ENCODE results near the gene ABCD3.

The ABCD3 gene

DNA sequence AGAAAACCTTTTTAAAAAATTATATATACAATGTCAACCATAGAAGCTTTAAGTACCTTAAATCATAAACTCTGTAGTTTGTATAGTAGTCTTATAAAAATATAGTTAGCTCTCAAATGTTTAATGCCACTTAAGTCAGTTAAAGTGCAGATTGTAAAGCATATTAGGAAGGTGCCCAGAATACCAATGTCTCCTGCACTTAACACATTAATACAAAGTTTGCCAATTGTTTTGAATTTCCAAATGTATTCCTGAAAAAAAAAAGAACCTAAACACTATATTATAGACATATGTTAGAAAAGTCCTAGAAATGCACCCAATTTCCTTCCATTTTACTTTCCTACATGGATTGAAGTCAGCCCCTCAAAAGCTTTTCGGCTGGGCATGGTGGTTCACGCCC, 111.2 kb downstream of the ABCD3 start:
- no peak for DNase-seq

GRCh38 chr1:94530373-94530878, 112.2 kb downstream of the ABCD3 start:
- no peak for DNase-seq

DNA sequence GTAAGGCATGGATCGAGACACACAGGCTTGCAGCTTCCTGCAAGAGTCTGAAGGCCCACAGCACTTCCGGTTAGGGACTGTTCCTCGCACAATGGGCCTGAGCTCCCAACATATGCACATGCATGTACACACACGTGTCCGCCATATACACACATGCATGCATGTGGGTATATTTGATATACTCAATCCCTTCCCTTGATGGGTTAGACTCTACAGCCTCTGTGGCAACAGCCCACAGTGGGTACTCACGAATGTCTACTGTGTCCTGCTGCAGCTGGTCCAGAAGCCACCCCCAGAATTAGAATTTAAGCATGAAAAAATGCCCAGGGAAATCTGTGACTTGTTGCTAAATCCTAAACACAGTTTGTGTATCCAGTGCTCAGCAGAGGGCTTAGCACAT, 113.5 kb downstream of the ABCD3 start:
- DNase-seq: no peak

DNA sequence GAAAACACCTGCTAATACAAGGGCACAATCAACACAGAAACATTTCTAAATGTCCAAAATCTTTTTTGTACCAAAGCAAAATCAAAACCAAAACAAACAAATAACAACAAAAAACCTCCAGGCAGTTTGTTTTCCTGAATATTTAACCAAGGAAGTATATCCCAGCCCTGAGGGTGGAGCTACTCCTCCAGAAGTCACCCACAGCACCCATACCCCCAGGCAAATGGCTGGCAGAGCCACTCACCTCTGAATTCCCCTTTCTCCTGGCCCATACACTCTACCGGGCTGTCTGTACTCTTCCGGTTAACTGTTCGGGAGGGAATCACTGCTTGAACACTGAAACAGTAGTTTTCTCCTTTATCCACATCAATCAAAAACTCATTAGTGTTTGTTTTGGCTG, 113.9 kb downstream of the ABCD3 start:
- DNase-seq: no peak

GRCh38 chr1:94535095-94535494, 116.9 kb downstream of the ABCD3 start:
- DNase-seq: no peak

GRCh38 chr1:94535879-94536278, 117.7 kb downstream of the ABCD3 start:
- DNase-seq: no peak

- no peak for DNase-seq
Measured at GRCh38 chr1:94537254-94537653, 119.1 kb downstream of the ABCD3 start.

DNA sequence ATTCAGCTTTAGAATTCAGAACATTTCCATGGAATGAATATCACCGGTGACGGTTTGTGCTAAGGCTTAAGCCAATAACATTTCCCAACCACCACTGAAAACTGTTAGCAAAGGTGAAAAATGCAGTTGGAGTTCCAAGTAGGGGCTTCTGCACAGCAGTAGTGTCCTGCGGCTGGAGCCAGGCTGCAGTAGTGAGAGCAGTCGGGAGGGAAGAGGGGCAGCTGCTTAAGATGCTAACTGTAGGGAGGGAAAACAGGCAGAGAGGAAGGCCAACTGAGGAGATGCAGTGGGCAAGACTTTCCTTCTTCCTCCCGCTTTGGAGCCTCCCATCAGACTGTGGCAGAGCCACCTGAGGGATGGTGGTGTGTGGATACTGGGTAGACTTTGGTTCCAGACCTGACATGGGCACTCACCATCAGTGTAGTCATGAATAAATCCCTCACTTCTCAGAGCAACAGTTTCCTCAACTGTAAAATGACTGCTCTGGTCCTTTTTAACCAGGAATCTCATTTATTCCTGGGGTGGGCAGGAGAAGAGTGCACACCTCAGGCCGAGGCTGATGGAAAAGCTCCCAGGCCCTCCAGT, 120.1 kb downstream of the ABCD3 start:
- no peak for DNase-seq

GRCh38 chr1:94539496-94539895, 121.3 kb downstream of the ABCD3 start:
- DNase-seq: no peak

DNA sequence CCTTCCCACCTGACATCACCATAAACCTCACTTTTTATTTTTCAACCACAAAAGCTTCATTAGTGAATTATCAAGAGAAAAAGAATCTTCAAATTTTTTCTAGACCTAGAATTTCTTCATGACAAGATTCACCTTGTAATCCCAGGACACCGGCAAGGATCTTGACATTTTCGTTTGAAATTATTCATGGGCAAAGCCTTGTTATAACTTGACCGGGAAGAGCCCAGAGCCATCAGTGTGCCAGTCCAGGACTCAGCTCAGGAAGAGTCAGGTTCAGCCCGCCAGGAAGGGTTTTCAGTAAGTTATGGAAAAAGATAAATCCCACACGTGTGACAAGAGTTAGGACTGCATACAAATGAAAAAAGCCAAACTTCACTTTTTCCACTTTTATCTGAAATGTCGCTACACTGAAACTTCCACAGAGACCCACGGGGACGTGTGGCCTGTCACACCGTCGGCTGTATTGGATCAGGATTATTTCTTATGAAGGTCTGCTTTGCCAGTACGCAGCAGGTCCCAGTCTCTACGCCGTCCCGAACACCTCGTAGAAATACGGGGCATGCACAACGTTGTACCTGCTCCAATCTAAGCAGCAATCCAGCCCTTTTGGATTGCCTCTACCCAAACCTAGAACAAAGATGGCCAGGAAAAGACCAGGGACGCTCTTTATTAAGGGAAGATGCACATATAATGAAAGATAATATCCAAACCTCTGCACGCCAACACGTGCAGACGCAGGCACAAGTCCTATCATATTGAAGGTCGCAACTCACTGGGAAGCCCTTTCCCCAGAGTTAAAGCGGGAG, 122.5 kb downstream of the ABCD3 start:
- DNase-seq: no peak

- no peak for DNase-seq
Measured at GRCh38 chr1:94541246-94542087, 123.3 kb downstream of the ABCD3 start, which contains the start of gene F3. Gene F3 (minus strand): TSS chr1:94541759. CDS start chr1:94541636, 123 bp downstream.

DNA sequence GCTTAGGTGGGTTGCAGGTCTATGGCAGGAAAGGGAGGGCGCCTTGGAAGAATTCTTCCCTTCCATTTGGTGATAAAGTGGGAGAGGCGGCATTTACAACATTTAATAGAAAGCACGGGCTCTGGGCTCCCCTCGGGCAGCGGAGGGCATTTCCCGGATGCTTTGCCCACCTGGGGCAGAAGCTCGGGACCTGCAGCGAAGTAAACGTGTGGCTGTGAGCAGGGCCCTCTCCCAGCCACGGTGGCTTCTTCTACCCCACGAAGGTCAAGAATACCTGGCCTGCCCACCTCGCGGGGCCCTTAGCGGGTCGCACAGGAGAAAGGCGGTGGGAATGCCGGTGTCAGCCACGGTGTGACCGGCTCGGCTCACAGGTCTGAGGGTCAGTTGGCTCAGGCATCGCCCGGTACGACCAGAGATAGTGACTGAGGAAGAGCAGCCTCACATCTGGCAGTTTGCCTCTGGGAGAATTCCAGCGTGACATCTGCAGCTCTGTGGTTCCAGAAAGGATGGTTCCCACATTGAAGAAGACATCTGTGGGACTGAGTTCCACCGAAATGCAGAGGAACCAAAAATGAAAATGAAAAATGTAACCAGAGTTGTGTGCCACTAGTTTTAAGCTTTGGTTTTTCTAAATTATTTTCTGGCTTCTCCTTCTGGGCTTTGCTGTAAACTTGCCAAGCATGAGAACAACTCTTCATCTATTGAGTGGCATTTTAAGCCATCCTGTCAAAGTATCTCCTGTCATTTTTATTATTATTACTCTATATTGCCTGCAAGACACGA, 124.1 kb downstream of the ABCD3 start:
- DNase-seq: no peak

DNA sequence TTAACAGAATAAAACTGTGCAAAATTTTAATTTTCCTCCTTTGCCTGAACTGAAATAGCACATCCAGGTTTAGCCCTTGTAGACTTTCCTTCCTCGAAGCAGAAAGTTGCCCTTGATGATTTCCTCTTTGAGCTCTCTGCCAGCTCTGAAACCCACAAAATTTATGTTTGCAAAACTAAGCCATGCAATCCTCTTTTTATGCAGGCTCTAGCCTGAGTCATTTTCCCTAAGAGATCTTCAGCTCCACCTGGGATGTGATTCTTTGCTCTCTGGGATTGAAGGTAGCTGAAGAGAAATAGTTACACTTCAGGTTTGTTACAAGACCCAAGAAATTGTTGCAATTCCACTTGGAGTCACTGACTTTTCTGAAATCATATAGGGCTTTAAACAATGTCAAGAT, 124.8 kb downstream of the ABCD3 start:
- no peak for DNase-seq

GRCh38 chr1:94543893-94544635, 125.9 kb downstream of the ABCD3 start:
- DNase-seq: no peak

DNA sequence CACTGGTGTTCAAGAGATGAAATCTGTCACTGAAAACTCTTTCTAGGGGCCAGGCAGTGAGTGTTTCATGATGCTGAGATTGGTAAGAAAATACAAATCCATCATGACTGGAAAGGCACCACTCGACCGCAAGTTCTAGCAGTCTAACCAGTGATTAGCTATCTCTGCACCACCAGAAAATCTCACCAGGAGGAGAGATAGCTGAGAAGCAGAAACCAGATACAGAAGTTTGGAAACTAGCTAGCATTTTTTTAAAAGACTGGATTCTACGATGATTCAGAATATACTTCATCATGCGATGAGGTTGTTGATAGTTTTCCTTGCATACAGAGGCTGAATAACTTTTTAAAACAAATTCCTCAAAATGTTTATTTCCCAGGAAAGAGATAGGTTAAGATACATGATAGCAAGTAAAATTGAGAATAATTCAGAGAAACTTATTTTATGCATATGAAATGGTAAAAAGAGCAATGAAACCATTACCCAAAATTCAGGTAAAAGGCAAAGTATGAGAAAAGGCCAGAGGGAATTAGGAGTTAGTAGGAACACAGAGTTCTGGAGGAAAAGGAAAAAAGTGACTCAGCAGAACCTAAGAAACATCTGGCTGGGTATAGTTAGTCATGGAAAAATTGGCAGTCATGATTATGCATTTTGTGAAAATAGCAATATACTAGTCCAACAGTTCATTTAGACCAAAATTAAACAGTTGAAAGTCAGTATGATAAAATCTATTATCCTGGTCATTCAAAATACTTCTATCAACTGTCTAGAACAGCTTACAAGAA, 126.7 kb downstream of the ABCD3 start:
- DNase-seq: no peak

- DNase-seq: no peak
Measured at GRCh38 chr1:94549706-94550105, 131.5 kb downstream of the ABCD3 start.

DNA sequence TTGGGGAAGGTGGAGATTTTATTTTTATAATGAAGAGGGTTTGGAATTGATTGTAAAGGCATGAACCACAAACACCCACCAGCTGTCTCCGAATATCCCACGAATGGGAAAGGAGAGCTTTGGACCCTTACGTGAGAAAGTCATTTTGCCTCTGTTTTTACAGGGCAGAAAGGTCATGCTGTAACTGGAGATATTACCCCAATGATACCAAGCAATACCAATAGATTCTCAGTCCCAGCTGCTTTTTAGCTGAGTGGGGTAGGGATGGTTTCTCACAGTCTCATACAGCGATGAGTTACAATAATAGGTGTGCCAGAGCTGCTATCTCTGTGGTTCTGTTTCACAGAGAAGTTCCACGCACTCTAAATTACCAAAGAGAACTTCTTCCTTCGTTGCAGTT, 132.2 kb downstream of the ABCD3 start:
- no peak for DNase-seq

DNA sequence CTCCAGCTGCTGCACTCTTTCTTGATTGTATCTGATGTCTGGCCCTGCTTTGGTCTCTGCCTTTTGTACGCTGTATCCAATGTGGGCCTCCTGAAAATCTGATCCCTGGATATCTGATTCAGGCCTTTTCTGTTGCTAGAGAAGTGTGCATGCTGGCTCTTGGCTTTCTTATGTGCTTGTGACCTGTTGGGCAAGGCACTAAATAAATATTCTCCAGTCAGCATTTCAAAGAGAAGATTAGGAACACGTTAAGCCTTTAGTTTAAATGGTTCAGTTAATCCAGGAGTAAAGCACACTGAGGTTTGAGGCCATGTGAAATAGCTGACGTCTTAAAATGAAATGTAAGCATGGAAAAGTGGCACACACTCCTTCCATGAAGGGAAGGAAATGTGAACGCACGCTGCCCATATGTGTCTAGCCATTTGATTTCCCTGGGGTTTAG, 132.6 kb downstream of the ABCD3 start:
- no peak for DNase-seq

DNA sequence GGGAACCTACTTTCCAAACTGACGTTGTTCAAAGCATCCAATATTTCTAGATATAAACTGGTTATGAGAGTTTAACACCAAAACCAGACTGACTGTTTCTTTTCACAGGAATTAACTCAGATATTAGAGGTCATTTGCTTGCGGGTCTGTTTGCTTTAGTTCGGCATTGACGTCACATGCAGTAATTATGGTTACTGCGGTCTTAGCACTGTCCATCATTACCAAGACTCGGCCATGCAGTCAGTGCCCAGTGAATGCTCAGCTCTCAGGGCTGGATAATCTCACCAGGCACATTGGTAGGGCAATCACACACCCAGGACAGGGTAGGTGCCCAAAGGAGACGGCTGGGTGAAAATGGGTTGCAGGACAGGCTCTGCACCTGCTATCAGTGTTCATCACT, 133.3 kb downstream of the ABCD3 start:
- DNase-seq: no peak

GRCh38 chr1:94552071-94552586, 133.9 kb downstream of the ABCD3 start:
- no peak for DNase-seq

- DNase-seq: no peak
Measured at GRCh38 chr1:94553323-94553730, 135.1 kb downstream of the ABCD3 start.

Data from activated gamma-delta T cell (primary cell).